SK-N-SH (cell line): ENCODE results near the gene MLYCD.

ENCODE experiments used
- CTCF ChIP-seq: fragments of 200-600 bp; sonication (generic); IDR thresholded peaks from 2 replicates; pipeline ENCODE4 v1.6.1; 2017; ENCODE audit warnings: antibody characterized with exemption, mild to moderate bottlenecking, moderate library complexity
- EP300 ChIP-seq, 2 experiments: IDR thresholded peaks; 2 replicates each; pipeline versions ENCODE4 v1.4.0 to v1.6.1; 2012; ENCODE audit warnings: borderline replicate concordance in 1 of 2, low read depth in 1 of 2, low read length in 1 of 2
- EZH2phosphoT487 ChIP-seq: fragments of 200-600 bp; sonication (generic); IDR thresholded peaks from 2 replicates; pipeline ENCODE4 v1.6.1; 2017; ENCODE audit warnings: low read depth, mixed run types, mild to moderate bottlenecking, antibody characterized with exemption, moderate library complexity, borderline replicate concordance
- FOSL2 ChIP-seq: IDR thresholded peaks from 2 replicates; pipeline ENCODE4 v1.4.0; 2012; ENCODE audit warnings: low read depth, mild to moderate bottlenecking, moderate library complexity, borderline replicate concordance
- MAX ChIP-seq: IDR thresholded peaks from 2 replicates; pipeline ENCODE4 v1.4.0; 2012; ENCODE audit warnings: low read depth
- MXI1 ChIP-seq: IDR thresholded peaks from 2 replicates; pipeline ENCODE4 v1.6.1; 2012; ENCODE audit warnings: mild to moderate bottlenecking, low read depth, low read length, improper control_type of control experiment
- POLR2AphosphoS5 ChIP-seq: IDR thresholded peaks from 2 replicates; pipeline ENCODE4 v1.6.1; 2012; ENCODE audit warnings: low read depth, low read length
- REST ChIP-seq: IDR thresholded peaks from 2 replicates; pipeline ENCODE4 v1.6.1; 2012; ENCODE audit warnings: mild to moderate bottlenecking, low read depth, low read length, moderate library complexity
- SMC3 ChIP-seq: IDR thresholded peaks from 2 replicates; pipeline ENCODE4 v1.6.1; 2012; ENCODE audit warnings: low read depth, low read length, improper control_type of control experiment
- TF ChIP-seq, protein P1 (sequence below): fragments of 150-350 bp; IDR thresholded peaks from 2 replicates; pipeline ENCODE4 v1.6.1; 2017; ENCODE audit warnings: antibody characterized with exemption, low read length, low read depth, borderline replicate concordance

DNA sequence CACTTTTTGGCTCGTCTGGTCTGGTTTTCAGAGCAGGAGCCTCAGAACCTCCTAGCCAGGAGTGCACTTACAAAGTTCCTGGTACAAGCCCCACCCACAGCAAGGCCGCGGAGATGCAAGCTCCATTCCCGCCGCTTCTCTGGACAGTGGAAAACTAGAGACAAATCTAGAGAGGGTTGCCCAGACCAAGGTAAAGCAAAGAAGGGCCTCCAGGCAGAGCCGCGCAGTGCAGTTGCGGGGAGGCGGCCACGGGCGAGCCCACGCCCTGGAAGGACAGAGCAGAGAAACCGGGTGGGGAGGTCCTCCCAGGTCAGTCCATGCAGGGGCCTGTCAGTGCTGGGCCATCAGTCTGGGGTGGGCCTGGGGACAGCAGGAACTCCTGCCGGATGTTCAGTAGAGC, 43.2 kb downstream of the MLYCD start:
- no peak for TF ChIP-seq POLR2AphosphoS5
- TF ChIP-seq CTCF: no peak
- TF ChIP-seq EZH2phosphoT487: no peak
- TF ChIP-seq FOSL2: no peak
- no peak for TF ChIP-seq REST
- no peak for TF ChIP-seq SMC3
- TF ChIP-seq EP300 (IDR thresholded peaks at IDR 0.05; ENCODE audit: borderline replicate concordance in 1 of 2, low read depth in 1 of 2, low read length in 1 of 2): no peak
- no peak for TF ChIP-seq MAX
- TF ChIP-seq, protein P1, sequence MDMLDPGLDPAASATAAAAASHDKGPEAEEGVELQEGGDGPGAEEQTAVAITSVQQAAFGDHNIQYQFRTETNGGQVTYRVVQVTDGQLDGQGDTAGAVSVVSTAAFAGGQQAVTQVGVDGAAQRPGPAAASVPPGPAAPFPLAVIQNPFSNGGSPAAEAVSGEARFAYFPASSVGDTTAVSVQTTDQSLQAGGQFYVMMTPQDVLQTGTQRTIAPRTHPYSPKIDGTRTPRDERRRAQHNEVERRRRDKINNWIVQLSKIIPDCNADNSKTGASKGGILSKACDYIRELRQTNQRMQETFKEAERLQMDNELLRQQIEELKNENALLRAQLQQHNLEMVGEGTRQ: no peak
- TF ChIP-seq MXI1: no peak
